ENCODE measurements around the gene ING3.
"Not testable (repeated sequence)": the region's sequence is repeated elsewhere in the genome, so short reads cannot be mapped to it uniquely, and the experiment has no call there.

The ING3 gene

DNA sequence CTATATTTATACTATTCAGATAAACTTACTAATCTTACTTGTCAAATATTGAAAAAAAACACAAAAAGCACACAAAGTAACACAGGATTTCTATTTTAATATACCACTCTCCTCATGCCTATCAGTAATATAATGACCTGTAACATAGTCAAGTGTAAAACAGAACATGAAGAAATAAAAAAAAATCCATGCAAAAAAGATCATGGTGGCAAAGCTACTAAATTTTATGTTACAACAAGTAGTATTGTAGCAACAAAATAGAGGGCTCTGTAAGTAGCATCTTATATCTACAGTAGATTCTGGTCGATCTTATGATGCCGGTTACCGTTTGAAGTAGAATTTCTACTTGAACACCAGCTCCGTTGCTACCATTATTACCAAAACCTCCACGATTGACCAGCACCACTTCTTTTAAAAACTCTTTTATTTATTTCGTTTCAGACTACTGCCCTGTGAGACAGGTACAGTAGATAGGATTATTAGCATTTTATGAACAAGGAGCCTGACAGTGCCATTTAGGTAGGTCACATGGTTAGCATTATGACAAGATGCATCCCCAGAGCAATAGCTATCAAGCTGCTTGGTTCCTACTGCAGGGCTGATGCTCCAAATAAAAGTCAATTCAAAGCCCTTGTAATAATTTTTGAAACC, 40.0 kb downstream of the ING3 start:
- no peak for DNase-seq

DNA sequence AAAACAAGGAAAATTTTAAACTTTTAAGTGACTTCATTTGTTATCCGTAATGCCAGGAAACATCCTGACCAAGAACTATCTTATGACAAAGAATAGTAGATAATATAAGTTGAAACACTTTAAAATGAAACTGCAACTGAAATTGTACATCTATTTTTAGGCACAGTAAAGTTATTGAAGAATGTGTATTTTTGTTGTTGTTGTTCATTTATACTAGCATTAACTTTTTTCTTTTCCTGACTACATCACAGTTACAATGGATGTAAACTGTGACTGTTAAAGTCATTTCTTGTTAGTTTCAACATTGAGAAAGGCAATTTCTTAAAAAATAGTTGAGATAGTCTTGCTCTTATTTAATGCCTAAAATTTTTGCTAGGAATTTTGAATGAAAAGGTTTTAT, 40.6 kb downstream of the ING3 start:
- DNase-seq, result no peak

GRCh38 chr7:120991581-120991980, 41.0 kb downstream of the ING3 start:
- no peak for DNase-seq

GRCh38 chr7:120992272-120992964, 41.8 kb downstream of the ING3 start:
- no peak for DNase-seq

GRCh38 chr7:120992965-120993494, 42.5 kb downstream of the ING3 start:
- DNase-seq, result no peak

GRCh38 chr7:120993553-120994191, 43.1 kb downstream of the ING3 start:
- DNase-seq, result no peak

DNA sequence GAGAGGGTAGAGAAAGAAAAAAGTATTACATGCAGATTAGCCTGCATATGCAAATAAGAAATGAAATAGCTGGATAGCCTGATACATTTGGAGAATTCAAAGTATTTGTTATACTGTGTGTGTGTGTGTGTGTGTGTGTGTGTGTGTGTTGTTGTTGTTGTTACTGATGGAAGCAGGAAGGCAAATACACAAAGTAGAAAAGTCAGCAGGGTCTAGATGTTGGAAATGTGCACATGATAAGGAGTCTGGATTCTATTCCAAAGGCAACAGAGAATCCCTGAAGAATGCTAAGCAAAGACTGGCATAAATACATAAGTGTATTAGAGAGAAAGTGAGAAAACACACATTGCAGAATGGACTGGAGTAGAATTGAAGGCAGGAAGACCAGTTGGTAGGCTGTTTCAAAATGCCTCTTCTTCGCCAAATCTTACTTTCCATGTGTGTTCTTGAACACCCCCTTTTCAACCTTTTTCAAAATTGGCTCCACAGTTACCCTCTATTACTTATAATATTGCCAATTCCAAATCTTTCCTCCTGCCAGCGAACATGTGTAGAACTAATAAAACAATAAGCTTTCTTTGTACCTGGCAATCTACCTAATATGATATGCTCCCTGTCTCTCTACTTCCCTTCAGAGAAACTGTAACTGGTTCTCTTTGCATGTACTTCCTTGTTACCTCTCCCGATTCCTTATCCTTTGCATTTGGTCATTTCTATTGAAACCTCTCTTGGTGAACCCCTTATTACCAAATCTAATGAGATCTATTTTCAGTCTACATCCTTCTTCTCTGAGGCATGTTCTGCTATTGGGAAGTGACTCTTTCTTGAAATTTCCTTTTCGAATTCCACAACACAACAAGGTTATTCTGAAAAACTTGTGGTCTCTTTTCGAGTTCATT, 44.2 kb downstream of the ING3 start:
- DNase-seq, result no peak

DNA sequence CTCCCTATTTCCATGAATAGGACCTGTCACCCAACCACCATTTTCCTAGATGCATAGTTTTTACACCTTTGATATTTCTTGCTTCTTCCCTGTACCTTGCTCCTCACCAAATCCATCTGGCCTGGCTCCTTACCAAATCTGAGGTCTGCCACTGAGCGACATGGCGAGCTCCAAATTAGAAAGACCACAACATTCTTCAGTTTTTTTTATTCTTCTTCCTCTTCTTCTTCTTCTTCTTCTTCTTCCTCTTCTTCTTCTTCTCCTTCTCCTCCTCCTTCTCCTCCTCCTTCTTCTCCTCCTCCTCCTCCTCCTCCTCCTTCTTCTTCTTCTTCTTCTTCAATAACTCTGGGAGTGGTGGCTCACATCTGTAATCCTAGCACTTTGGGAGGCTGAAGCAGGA, 45.1 kb downstream of the ING3 start:
- no peak for DNase-seq

GRCh38 chr7:120996333-120996987, 45.9 kb downstream of the ING3 start:
- DNase-seq, result peak; percentile 55

- no peak for DNase-seq
Measured at GRCh38 chr7:120996988-120997345, 46.4 kb downstream of the ING3 start.

- DNase-seq, result no peak
Measured at GRCh38 chr7:120997882-120998474, 47.4 kb downstream of the ING3 start.

DNA sequence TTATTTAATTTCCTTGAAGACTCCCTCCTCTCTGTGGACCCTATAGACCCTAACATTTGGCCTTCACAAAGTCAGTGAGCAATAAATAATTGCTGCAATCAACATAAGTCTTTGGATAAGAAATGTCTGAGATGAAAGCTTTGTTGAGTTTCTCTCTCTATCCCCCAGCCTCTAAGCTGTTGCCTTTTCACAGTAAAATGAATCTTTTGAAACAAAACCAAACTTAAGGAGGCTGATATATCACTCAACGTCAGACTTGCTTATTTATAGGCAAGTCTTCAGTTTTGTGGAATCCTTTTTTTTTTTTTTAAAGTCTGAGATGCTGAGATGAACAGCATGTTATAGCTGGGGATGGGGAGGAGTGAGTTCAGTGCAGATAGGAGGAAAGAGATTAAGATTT, 47.9 kb downstream of the ING3 start:
- DNase-seq, result no peak

DNA sequence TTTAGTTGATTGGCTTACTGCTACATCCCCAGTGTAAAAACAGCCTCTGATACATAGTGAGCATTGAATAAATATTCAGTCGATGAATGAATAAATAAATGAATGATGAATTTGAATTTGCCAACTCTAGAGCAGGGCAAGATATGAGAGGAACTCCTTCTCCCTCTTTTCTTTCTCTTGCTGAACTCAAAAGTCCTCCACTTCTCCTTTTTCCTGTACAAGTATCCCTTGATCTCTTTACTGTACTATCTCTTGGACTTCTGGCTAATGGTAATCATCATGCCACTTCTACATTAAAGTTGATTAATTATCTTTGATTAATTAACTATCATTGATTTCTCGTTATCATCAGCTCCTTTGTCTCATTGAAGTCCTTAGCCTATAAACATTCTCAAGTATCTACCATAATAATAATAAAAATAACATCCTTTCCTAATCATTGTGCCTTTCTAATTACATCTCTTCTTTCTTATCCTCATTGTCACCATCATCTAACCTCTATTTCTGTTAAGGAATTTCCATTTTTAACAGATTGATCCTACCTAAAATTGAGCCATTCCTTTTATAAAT, 48.5 kb downstream of the ING3 start:
- DNase-seq, result no peak

GRCh38 chr7:121000081-121000983, 49.8 kb downstream of the ING3 start:
- DNase-seq, result no peak

DNA sequence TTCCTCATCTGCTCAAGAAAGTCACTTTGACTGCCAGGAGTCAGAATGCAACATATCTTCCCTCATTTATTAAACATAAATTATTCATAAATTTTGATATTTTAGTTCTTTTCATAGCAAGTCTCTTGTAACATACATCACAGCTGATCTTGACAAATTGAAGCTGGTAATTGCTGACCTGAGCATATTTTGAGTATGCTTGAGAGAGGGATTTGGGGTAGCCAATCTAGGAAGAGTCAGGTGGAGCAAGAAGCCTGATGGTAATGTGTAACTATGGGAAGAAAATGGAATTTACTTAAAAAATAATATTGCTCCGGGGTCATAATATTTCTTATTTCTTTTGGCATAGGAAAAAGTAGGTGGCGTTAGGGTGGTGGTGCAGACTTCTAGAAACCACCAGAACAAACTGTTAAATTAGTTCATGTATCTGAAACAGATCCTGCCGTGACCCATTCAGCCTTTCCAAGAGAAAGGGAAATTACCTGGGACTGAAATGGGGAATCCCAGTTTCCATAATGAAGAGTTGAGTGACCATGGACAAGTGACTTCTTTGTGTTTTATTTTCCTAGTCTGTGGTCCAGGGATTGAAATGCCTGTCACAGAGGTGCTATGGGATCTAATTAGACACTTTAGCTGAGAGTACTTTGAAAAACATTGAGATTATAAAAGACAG, 50.8 kb downstream of the ING3 start:
- DNase-seq, result no peak

DNA sequence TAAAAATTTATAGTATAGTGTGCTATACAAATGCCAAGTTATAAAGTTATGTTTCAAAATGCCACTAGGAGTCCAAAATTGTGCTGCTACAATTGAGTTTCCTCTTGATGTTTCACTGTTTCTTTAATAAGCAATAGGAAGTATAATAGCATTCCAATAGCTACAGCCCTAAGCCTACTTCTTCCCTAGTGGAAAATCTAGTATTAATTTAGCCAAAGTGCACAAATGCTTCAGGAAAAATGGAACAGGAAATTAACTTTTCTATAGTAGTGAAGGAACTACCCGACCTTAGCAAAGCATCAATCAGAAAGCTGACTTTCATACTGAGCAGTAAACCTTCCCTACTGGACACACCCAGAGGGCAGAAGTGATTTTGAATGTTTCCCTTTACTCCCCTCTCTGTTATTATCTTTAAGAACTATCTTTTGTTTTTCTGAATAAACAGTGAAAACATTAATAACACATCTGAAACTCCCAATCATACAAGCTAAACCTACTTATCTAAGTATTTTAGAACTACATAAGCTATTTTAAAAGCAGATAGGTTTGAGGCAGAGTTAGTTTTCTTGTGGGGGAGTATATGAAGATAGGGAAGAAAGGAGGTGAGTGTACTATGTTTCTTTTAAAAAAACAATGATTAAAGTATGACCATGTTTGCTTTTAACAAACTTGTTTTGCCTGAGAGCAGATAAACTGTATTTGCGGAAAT, 51.6 kb downstream of the ING3 start:
- no peak for DNase-seq

GRCh38 chr7:121002757-121003200, 52.2 kb downstream of the ING3 start:
- no peak for DNase-seq

GRCh38 chr7:121003986-121004685, 53.6 kb downstream of the ING3 start:
- no peak for DNase-seq

- not testable (repeated sequence) for DNase-seq
Measured at GRCh38 chr7:121005058-121005457, 54.5 kb downstream of the ING3 start.

Measured in NCI-H2171 treated with DMSO at 0.1 percent for 48 hours (cell line).